GM21515 (cell line): ENCODE measurements around the gene LRRC52.
"Not testable (repeated sequence)": the region's sequence is repeated elsewhere in the genome, so short reads cannot be mapped to it uniquely, and the experiment has no call there.

Source experiments
- ATAC-seq: cut with Tn5 transposase; IDR thresholded peaks from one replicate; pipeline ENCODE4 v1.9.1; 2021; ENCODE audit not compliant: unreplicated experiment

Gene LRRC52

GRCh38 chr1:165580931-165581871 lies 37.4 kb downstream of the LRRC52 start:
- ATAC-seq = no peak

DNA sequence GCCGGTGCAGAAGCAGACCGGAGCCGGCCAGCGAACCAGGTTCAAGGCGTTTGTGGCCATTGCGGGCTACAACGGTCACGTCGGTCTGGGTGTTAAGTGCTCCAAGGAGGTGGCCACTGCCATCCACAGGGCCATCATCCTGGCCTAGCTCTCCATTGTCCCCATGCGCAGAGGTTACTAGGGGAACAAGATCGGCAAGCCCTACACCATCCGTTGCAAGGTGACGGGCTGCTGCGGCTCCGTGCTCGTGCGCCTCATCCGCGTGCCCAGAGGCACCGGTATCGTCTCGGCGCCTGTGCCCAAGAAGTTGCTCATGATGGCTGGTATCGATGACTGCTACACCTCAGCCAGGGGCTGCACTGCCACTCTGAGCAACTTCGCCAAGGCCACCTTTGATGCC lies 38.1 kb downstream of the LRRC52 start:
- ATAC-seq = no peak

DNA sequence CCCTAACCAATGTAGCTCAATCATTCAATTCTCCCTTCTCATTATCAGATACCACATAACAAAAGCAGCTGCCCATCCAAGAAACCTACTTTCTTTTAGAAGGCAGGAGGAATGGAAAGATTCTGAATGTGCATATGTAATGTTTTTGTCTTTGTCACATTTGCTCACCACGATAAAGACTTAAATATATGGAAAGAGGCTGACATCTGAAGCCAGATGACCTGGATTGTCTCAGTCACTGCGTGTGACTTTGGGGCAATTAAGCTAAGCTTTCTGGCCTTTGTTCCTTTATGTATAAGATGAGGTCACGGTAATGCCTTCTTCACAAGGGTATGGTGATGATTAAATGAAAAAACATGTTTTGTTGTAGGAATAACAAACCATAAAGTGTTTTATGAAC lies 42.6 kb downstream of the LRRC52 start:
- no peak for ATAC-seq

GRCh38 chr1:165591391-165591790 lies 47.6 kb downstream of the LRRC52 start:
- not testable (repeated sequence) for ATAC-seq

- no peak for ATAC-seq
Observed at GRCh38 chr1:165592945-165593823, 49.4 kb downstream of the LRRC52 start.

DNA sequence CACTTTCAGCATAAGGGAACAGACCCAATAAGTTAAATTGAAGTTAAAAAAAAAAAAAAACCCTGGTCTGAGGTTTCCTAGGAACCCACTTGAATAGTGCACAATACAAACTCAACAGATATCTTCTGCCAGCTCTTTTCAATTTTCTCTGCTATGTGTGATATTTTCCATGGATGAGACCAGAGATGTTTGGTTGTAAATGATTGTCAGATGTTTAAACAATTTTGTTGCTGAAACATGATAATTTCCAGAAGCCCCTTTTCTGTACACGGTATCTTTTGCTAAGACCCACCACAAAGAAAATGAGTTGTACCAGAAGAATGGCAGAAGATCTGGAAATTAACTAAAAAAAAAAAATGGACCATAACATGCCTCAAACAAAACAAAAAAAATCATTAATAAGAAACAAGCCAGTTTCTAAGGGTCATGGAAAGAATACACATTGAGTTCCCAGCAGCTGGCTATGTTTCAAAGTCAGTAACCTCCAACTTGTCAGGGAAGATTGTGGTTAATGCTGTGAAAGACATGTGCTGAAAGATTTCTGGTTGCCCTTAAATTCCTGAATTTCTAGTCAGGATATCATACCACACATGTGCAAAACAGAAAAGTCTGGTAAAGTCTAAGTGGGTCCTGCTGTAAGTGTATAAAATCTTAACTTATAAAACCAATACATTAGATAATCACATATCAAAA lies 51.6 kb downstream of the LRRC52 start:
- ATAC-seq = no peak

DNA sequence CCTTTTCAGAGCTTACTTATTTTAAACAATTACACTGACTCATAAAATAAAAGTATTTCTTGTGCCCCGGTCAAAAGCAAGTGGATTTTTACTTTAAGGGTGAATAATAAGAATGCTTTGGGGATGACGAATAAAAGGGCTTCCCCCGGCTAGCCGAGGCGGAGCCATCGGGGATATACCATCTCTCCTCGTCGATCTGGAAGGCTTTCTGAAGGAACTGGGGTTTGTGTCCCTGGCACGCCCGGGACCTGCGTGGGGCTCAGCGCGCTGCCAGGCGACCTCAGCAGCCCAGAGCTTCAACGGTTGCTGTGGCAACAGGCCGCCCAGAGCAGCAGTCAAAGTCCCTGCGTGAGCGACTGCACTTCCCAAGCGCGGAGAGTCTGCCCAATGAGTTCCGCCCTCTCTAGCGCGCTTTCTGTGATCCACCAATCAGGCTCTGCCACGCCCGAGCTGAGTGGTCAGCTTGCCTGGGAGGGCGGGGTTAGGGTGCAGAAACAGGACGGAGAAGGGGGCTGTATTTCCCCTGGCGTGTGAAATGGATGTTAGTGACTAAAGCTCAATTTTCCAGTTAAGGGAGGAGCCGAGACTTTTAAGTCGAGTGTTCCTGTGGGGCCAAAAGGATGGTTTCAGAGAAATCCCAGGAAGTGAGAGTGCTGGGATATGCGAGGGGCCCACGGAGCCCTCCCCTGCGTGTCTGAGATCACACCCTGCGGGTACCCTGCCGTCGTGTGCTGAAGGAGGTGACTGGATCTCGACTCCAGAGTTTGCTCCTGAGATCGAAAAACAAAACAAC lies 54.3 kb downstream of the LRRC52 start:
- peak; percentile 98 for ATAC-seq

DNA sequence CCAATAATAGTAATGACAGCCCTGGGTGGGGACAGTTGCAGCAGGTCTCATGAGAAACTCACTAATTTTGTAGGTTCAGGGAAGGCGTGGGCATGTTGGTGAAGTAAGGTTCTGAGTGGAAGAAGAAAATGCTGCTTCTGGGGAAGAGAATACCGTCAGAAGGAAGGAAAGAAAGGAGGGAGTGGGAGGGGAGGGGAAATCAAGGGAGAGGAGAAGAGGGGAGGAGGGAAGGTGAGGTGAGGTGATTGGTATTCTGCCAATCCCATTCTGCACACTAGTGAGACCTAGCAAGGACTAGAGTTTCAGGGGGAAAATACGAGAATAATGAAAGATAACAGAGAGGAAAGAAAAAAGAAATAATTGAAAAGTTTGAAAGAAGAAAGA lies 54.9 kb downstream of the LRRC52 start:
- no peak for ATAC-seq

- ATAC-seq = no peak
Observed at GRCh38 chr1:165600793-165601192, 57.0 kb downstream of the LRRC52 start.

DNA sequence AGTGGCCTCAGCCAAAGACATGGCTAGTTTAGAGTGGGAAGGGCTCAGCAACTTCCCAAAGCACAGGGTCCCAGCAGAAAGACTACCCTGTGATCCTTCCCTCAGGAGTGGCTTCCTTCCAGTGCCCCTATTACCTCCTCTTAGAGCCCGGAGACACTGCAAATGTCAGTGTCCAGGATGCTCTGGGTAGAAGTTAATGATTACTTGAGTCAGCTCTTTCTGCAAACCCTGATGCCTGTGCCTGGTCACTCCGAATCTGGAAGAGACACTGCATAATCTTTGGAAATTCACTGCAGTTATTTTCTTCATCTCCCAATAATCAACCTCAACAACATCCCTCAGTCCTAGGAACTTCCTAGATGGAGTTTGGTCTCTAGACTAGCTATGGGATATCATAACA lies 60.0 kb downstream of the LRRC52 start:
- ATAC-seq = no peak

- ATAC-seq = no peak
Observed at GRCh38 chr1:165605246-165605645, 61.4 kb downstream of the LRRC52 start.

- not testable (repeated sequence) for ATAC-seq
Observed at GRCh38 chr1:165606676-165607075, 62.9 kb downstream of the LRRC52 start.

GRCh38 chr1:165610866-165611265 lies 67.1 kb downstream of the LRRC52 start:
- no peak for ATAC-seq

DNA sequence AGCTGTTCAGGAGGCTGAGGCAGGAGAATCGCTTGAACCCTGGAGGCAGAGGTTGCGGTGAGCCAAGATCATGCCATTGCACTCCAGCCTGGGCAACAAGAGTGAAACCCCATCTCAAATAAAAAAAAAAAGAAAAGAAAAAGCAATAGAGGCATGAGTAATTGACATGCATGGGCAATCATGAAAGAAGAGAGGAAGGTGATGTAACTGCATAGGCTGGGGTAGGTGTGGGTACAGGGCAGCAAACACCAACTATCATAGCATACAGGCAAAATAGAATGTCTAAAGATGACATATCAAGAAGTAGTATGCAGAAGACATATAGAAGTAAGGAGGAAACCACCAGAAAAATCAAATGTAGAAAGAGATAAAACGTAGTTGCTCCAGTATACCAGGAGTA lies 68.3 kb downstream of the LRRC52 start:
- ATAC-seq = no peak
